Glutamatergic neuron (in vitro differentiated cells): ENCODE data around the gene CEP70. TPM values are rescaled to one million over a fixed set of nuclear protein-coding genes. Genes with fewer than 3 reads are reported as not detected.
"Not testable (repeated sequence)": the region's sequence is repeated elsewhere in the genome, so short reads cannot be mapped to it uniquely, and the experiment has no call there.

Experiments used
- DNase-seq: peaks from one replicate; pipeline ENCODE4 v3.0.0; 2022
- H3K27ac Mint-ChIP-seq: one replicate; pipeline ENCODE4 v1.8.0; 2020; ENCODE audit warnings: mild to moderate bottlenecking, mixed read lengths, inconsistent platforms; ENCODE audit not compliant: unreplicated experiment
- H3K27me3 Mint-ChIP-seq: one replicate; pipeline ENCODE4 v1.8.0; 2020; ENCODE audit warnings: mild to moderate bottlenecking, moderate library complexity, mixed read lengths, inconsistent platforms; ENCODE audit not compliant: unreplicated experiment
- H3K36me3 Mint-ChIP-seq: one replicate; pipeline ENCODE4 v1.8.0; 2020; ENCODE audit warnings: mild to moderate bottlenecking, mixed read lengths, inconsistent platforms; ENCODE audit not compliant: unreplicated experiment
- H3K4me1 Mint-ChIP-seq: one replicate; pipeline ENCODE4 v1.8.0; 2020; ENCODE audit warnings: mild to moderate bottlenecking, low read depth, mixed read lengths, inconsistent platforms; ENCODE audit not compliant: unreplicated experiment
- H3K4me3 Mint-ChIP-seq: one replicate; pipeline ENCODE4 v1.8.0; 2020; ENCODE audit warnings: mild to moderate bottlenecking, mixed read lengths, inconsistent platforms; ENCODE audit not compliant: unreplicated experiment
- H3K9me3 Mint-ChIP-seq: one replicate; pipeline ENCODE4 v1.8.0; 2020; ENCODE audit warnings: mild to moderate bottlenecking, moderate library complexity, mixed read lengths, inconsistent platforms; ENCODE audit not compliant: unreplicated experiment
- CTCF ChIP-seq: fragments of 200-600 bp; sonication (generic); IDR thresholded peaks from one replicate; pipeline ENCODE4 v1.5.0; 2021; ENCODE audit not compliant: partially characterized antibody, unreplicated experiment
- total RNA-seq: library from RNA; stranded (reverse); fragmentation: NEBNext Ultra II Directional; extraction: Animal tissue kit (Norgen Biotek cat#: 25700); gene quantifications from one replicate; pipeline ENCODE4 v1.2.1, GENCODE V29; 2021; ENCODE audit not compliant: unreplicated experiment

CEP70 gene
- total RNA-seq, 1 donor from 2014 or later: 15.7 TPM

GRCh38 chr3:138569090-138569489 lies 25.0 kb downstream of the CEP70 start:
- no peak for DNase-seq
- H3K36me3 Mint-ChIP-seq: peaks cover 11% of the 10 kb centered on the region
- no peaks in the 10 kb centered on the region for H3K27me3 Mint-ChIP-seq
- no peaks in the 10 kb centered on the region for H3K4me1 Mint-ChIP-seq
- H3K9me3 Mint-ChIP-seq: peaks cover 2% of the 10 kb centered on the region
- H3K4me3 Mint-ChIP-seq: no peak overlapping the region
- TF ChIP-seq CTCF: no peak
- H3K27ac Mint-ChIP-seq: no peak overlapping the region

- Mint-ChIP-seq H3K27ac (no peak overlapping the region), H3K36me3 (no peaks in the 10 kb centered on the region), H3K4me3 (no peak overlapping the region), H3K9me3 (peaks cover 3% of the 10 kb centered on the region), H3K4me1 (no peaks in the 10 kb centered on the region), H3K27me3 (no peaks in the 10 kb centered on the region)
- TF ChIP-seq CTCF: no peak
- no peak for DNase-seq
These were observed 26.7 kb downstream of the CEP70 start for GRCh38 chr3:138567403-138567802.

GRCh38 chr3:138566293-138566692 lies 27.8 kb downstream of the CEP70 start:
- DNase-seq, H3K4me3 Mint-ChIP-seq, H3K9me3 Mint-ChIP-seq, H3K36me3 Mint-ChIP-seq, H3K27ac Mint-ChIP-seq, H3K27me3 Mint-ChIP-seq, H3K4me1 Mint-ChIP-seq: not testable (repeated sequence)

GRCh38 chr3:138562902-138563301 lies 31.2 kb downstream of the CEP70 start:
- H3K9me3 Mint-ChIP-seq, H3K4me1 Mint-ChIP-seq, H3K27ac Mint-ChIP-seq, H3K4me3 Mint-ChIP-seq, DNase-seq, H3K27me3 Mint-ChIP-seq: not testable (repeated sequence)
- H3K36me3 Mint-ChIP-seq: peaks cover 14% of the 10 kb centered on the region

GRCh38 chr3:138560501-138560900 lies 33.6 kb downstream of the CEP70 start:
- H3K27me3 Mint-ChIP-seq: no peaks in the 10 kb centered on the region
- peaks cover 6% of the 10 kb centered on the region for H3K9me3 Mint-ChIP-seq
- no peaks in the 10 kb centered on the region for H3K4me1 Mint-ChIP-seq
- DNase-seq: no peak
- H3K36me3 Mint-ChIP-seq: peaks cover 14% of the 10 kb centered on the region
- no peak overlapping the region for H3K27ac Mint-ChIP-seq
- no peak overlapping the region for H3K4me3 Mint-ChIP-seq
- TF ChIP-seq CTCF: no peak

- Mint-ChIP-seq H3K4me3 (no peak overlapping the region), H3K4me1 (no peaks in the 10 kb centered on the region), H3K36me3 (peaks cover 14% of the 10 kb centered on the region), H3K27ac (no peak overlapping the region), H3K9me3 (peaks cover 6% of the 10 kb centered on the region), H3K27me3 (no peaks in the 10 kb centered on the region)
- DNase-seq: no peak
- TF ChIP-seq CTCF: no peak
These were observed 34.9 kb downstream of the CEP70 start for GRCh38 chr3:138559134-138559533.

- H3K4me3 Mint-ChIP-seq, H3K27me3 Mint-ChIP-seq, H3K27ac Mint-ChIP-seq, H3K4me1 Mint-ChIP-seq, H3K9me3 Mint-ChIP-seq, DNase-seq: not testable (repeated sequence)
- H3K36me3 Mint-ChIP-seq: peaks cover 22% of the 10 kb centered on the region
These were observed 39.3 kb downstream of the CEP70 start for GRCh38 chr3:138554775-138555174.

GRCh38 chr3:138550958-138551357 lies 43.1 kb downstream of the CEP70 start:
- not testable (repeated sequence) for DNase-seq, H3K27ac Mint-ChIP-seq, H3K27me3 Mint-ChIP-seq, H3K9me3 Mint-ChIP-seq, H3K4me1 Mint-ChIP-seq, H3K4me3 Mint-ChIP-seq
- H3K36me3 Mint-ChIP-seq: peaks cover 28% of the 10 kb centered on the region
